Type B pancreatic cell (in vitro differentiated cells): ENCODE measurements around the gene MYO5B. TPM values are rescaled to one million over a fixed set of nuclear protein-coding genes. Genes with fewer than 3 reads are reported as not detected.
"Not testable (repeated sequence)": the region's sequence is repeated elsewhere in the genome, so short reads cannot be mapped to it uniquely, and the experiment has no call there.

Experiments
- DNase-seq: peaks from one replicate; pipeline ENCODE4 v3.0.0; 2021; ENCODE audit warnings: mixed read lengths; ENCODE audit not compliant: unreplicated experiment; ENCODE audit errors: extremely low spot score
- H3K27ac Mint-ChIP-seq: 2 replicates; pipeline ENCODE4 v1.8.0; 2021; ENCODE audit warnings: mild to moderate bottlenecking, mixed read lengths
- H3K27me3 Mint-ChIP-seq: 2 replicates; pipeline ENCODE4 v1.8.0; 2021; ENCODE audit warnings: mixed read lengths
- H3K36me3 Mint-ChIP-seq: 2 replicates; pipeline ENCODE4 v1.8.0; 2021; ENCODE audit warnings: mixed read lengths
- H3K4me1 Mint-ChIP-seq: one replicate; pipeline ENCODE4 v1.8.0; 2021; ENCODE audit warnings: mixed read lengths; ENCODE audit not compliant: unreplicated experiment
- H3K4me3 Mint-ChIP-seq: 2 replicates; pipeline ENCODE4 v1.8.0; 2021; ENCODE audit warnings: mild to moderate bottlenecking, mixed read lengths
- H3K9me3 Mint-ChIP-seq: 2 replicates; pipeline ENCODE4 v1.8.0; 2021; ENCODE audit warnings: mixed read lengths
- total RNA-seq: library from RNA; stranded (reverse); gene quantifications from 2 replicates; pipeline ENCODE4 v1.2.1, GENCODE V29; 2021; ENCODE audit warnings: low replicate concordance
- TF ChIP-seq, protein P1 (sequence below): fragments of 200-600 bp; sonication (generic); conservative IDR thresholded peaks from 2 replicates; pipeline ENCODE4 v1.5.0; 2021; ENCODE audit warnings: antibody characterized with exemption, mild to moderate bottlenecking

The MYO5B gene
- total RNA-seq, 1 donor from 2014 or later: 51.7 TPM

DNA sequence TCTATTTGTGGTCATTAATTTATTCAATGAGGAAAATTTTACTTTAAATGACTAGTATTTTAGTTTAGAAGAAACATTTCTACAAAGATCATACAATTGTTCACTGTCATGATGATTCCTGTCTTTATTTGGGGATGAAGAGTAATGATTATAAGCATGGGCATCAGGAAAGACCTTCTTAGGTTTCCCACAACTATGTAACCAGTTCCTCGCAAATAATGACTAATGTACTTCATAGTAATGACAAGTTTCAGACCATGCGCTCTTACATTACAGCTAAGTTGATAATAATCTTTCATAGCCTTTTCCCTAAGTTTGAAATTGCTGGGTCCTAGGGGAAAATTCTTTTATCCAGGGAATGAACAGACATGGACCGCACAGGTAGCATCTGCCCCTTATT is 90.5 kb downstream of the MYO5B start:
- TF ChIP-seq, protein P1, sequence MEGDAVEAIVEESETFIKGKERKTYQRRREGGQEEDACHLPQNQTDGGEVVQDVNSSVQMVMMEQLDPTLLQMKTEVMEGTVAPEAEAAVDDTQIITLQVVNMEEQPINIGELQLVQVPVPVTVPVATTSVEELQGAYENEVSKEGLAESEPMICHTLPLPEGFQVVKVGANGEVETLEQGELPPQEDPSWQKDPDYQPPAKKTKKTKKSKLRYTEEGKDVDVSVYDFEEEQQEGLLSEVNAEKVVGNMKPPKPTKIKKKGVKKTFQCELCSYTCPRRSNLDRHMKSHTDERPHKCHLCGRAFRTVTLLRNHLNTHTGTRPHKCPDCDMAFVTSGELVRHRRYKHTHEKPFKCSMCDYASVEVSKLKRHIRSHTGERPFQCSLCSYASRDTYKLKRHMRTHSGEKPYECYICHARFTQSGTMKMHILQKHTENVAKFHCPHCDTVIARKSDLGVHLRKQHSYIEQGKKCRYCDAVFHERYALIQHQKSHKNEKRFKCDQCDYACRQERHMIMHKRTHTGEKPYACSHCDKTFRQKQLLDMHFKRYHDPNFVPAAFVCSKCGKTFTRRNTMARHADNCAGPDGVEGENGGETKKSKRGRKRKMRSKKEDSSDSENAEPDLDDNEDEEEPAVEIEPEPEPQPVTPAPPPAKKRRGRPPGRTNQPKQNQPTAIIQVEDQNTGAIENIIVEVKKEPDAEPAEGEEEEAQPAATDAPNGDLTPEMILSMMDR: no peak
- no peak overlapping the region for H3K4me3 Mint-ChIP-seq
- H3K36me3 Mint-ChIP-seq: no peaks in the 10 kb centered on the region
- H3K27me3 Mint-ChIP-seq: no peaks in the 10 kb centered on the region
- DNase-seq: no peak
- no peak overlapping the region for H3K27ac Mint-ChIP-seq
- H3K9me3 Mint-ChIP-seq: no peaks in the 10 kb centered on the region
- peaks cover 6% of the 10 kb centered on the region for H3K4me1 Mint-ChIP-seq

DNA sequence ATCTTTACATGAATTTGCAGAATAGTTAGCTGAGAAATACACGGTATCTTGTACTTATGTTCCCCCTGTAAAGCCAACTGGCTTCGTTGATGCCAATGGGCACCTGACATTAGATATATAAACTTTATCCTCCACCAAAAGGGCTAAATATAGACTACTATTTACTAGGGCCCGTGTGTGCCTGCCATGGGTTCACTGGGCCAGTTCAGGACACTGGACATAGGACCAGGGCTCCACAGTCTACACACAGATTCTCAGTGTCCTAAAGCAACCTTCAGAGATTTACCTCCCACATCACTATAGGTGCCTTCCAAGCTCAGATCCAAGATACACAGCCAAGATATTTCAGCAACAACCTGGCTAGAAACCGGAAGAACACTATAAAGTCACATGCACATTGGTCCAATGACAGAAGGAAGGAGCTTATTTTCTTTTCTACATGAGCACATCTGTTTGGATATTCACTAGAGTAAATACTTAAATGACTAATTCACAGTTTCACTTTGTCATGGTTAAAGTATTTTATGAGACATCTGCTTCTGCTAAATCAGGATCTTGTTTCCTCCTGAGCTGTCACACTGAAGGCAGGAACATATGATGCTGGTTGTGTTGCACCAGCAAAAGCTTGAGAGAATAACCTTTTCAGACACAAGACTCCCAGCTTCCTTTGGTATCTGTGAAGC is 95.1 kb downstream of the MYO5B start:
- Mint-ChIP-seq H3K36me3 (no peaks in the 10 kb centered on the region), H3K27me3 (no peaks in the 10 kb centered on the region), H3K9me3 (no peaks in the 10 kb centered on the region), H3K4me1 (no peaks in the 10 kb centered on the region), H3K27ac (peak overlapping the region; percentile 77), H3K4me3 (no peak overlapping the region)
- DNase-seq: no peak
- TF ChIP-seq, protein P1: no peak

DNA sequence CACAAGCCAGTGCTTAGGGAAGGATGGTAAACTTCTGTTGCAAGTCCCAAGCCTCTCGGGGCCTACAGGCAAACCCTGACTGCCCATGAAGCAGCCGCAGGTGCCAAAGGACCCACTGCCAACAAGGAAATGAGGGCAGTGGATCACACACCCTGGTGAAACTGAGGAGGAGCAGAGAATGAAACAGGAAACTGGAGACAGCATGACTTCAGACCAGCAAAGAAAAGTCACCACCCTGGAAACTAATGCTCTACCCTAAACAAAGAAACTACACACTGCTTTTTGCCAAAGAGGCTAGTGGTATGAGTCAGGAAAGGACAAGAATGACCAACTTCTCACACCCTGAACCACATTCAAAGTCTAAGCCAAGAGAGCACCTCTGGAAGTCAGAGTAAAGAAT is 97.2 kb downstream of the MYO5B start:
- H3K36me3 Mint-ChIP-seq: no peaks in the 10 kb centered on the region

DNA sequence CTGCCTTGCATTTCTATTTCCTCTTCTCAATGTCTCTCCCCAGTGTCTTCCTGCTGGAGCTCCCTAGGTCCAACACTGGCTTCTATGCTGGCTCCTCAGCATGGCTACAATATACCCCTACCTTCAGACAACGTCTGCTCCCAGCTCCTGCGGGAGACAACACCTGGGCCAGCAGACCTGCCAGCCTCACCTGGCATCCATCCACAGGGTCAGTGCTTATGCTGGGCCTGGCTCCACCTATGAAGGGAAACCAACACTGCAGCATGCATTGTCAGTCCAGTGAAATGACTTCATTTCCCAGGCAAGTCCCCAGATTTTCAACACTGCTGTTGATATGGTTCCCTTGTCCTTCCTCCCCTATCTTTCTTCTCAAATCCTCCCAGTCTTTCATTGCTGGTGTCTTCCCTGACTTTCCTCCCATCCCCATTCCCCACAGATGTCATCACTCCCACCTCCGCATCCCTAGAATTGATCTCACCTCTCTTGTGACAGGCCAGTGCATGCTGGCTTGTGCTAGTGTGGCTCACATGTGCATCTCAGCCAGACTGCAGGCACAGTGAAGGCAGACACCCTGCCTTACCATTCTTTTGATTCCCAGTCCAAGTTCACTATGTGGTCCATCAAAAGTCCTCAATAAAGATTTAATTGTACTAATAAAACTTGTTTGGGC is 98.0 kb downstream of the MYO5B start:
- H3K4me1 Mint-ChIP-seq: peaks cover 10% of the 10 kb centered on the region
- H3K9me3 Mint-ChIP-seq: no peaks in the 10 kb centered on the region
- no peaks in the 10 kb centered on the region for H3K27me3 Mint-ChIP-seq
- H3K4me3 Mint-ChIP-seq: no peak overlapping the region
- H3K27ac Mint-ChIP-seq: peak overlapping the region; percentile 56
- no peaks in the 10 kb centered on the region for H3K36me3 Mint-ChIP-seq
- DNase-seq: no peak
- TF ChIP-seq, protein P1: no peak

More for the DNA sequence above, 97.2 kb downstream of the MYO5B start:
- Mint-ChIP-seq H3K4me3 (no peak overlapping the region), H3K27ac (peak overlapping the region; percentile 56), H3K9me3 (no peaks in the 10 kb centered on the region), H3K4me1 (peaks cover 5% of the 10 kb centered on the region), H3K27me3 (no peaks in the 10 kb centered on the region)
- no peak for DNase-seq
- TF ChIP-seq, protein P1: no peak

DNA sequence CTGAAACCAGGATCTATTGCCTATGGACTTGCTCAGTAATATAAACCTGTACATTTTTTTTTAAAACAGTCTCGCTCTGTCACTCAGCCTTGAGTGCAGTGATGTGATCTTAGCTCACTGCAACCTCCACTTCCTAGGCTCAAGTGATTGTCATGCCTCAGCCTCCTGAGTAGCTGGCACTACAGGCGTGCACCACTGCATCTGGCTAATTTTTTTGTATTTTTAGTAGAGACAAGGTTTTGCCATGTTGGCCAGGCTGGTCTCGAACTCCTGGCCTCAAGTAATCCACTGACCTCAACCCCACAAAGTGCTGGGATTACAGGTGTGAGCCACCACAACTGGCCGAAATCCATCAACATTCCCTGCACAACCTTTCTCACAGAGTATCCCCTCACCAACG is 100.2 kb downstream of the MYO5B start:
- H3K4me1 Mint-ChIP-seq: peaks cover 25% of the 10 kb centered on the region
- not testable (repeated sequence) for DNase-seq, H3K27me3 Mint-ChIP-seq, H3K27ac Mint-ChIP-seq, H3K4me3 Mint-ChIP-seq, H3K9me3 Mint-ChIP-seq, H3K36me3 Mint-ChIP-seq

DNA sequence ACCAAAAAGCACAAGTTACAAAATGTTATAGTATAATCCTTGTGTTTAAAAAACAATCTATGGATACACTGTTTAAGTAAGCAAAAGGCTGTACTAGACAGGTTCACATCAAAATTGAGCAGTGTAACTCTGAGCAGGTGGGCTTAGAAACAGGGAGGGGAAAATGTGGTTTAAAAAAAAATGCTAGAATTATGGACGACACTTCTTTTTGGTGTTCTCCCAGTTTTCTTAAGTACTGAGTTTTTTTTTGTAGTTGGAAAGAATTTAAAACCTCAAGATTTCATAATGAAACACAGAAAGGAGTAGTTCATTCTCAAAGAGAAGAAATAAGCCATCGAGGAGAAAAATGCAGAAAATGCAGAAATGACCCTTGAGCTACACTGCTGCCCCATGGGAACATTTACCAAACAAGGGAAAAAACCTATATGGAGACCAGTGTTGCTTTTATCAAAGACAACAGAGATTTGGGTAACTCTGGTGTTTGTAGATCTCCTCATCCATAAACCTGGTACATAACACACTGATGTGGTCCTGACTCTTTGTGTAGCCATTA is 100.7 kb downstream of the MYO5B start:
- Mint-ChIP-seq H3K27ac (no peak overlapping the region), H3K27me3 (no peaks in the 10 kb centered on the region), H3K4me1 (peaks cover 25% of the 10 kb centered on the region), H3K36me3 (no peaks in the 10 kb centered on the region), H3K9me3 (no peaks in the 10 kb centered on the region), H3K4me3 (no peak overlapping the region)
- no peak for DNase-seq
- TF ChIP-seq, protein P1: no peak
